H9 (cell line): ENCODE results near the gene ADAMTS16. TPM values are rescaled to one million over a fixed set of nuclear protein-coding genes. Genes with fewer than 3 reads are reported as not detected.

ENCODE experiments used
- DNase-seq: peaks from one replicate; pipeline ENCODE4 v3.0.0-alpha.2; 2017
- H2AFZ ChIP-seq: one replicate; pipeline ENCODE4 v1.6.1; 2013; ENCODE audit warnings: mild to moderate bottlenecking, low read length, control low read depth, moderate library complexity
- H2AK5ac ChIP-seq: 2 replicates; pipeline ENCODE4 v1.6.1; 2013; ENCODE audit warnings: low read length, control low read depth, mixed read lengths; ENCODE audit not compliant: insufficient read length
- H2BK120ac ChIP-seq: one replicate; pipeline ENCODE4 v1.6.1; 2013; ENCODE audit warnings: low read depth, mild to moderate bottlenecking, low read length, control low read depth, inconsistent platforms; ENCODE audit not compliant: poor library complexity, severe bottlenecking
- H2BK12ac ChIP-seq: 2 replicates; pipeline ENCODE4 v1.6.1; 2013; ENCODE audit warnings: low read length, control low read depth, mixed read lengths, low read depth; ENCODE audit not compliant: insufficient read length
- H2BK15ac ChIP-seq: 2 replicates; pipeline ENCODE4 v1.6.1; 2013; ENCODE audit warnings: low read depth, low read length, control low read depth
- H2BK20ac ChIP-seq: one replicate; pipeline ENCODE4 v1.6.1; 2013; ENCODE audit warnings: low read depth, mild to moderate bottlenecking, low read length, control low read depth, inconsistent platforms; ENCODE audit not compliant: poor library complexity, severe bottlenecking
- H2BK5ac ChIP-seq: 2 replicates; pipeline ENCODE4 v1.6.1; 2013; ENCODE audit warnings: low read length, control low read depth, mixed read lengths; ENCODE audit not compliant: insufficient read length
- H3K14ac ChIP-seq: 2 replicates; pipeline ENCODE4 v1.6.1; 2013; ENCODE audit warnings: low read length, control low read depth; ENCODE audit not compliant: insufficient read depth
- H3K18ac ChIP-seq: 2 replicates; pipeline ENCODE4 v1.6.1; 2013; ENCODE audit warnings: low read depth, mild to moderate bottlenecking, mixed read lengths, low read length, control low read depth; ENCODE audit not compliant: insufficient read length
- H3K23ac ChIP-seq: 2 replicates; pipeline ENCODE4 v1.6.1; 2013; ENCODE audit warnings: low read length, control low read depth, mixed read lengths, low read depth; ENCODE audit not compliant: insufficient read length
- H3K23me2 ChIP-seq: 2 replicates; pipeline ENCODE4 v1.6.1; 2013; ENCODE audit warnings: low read depth, mild to moderate bottlenecking, mixed read lengths, low read length, control low read depth; ENCODE audit not compliant: insufficient read length, poor library complexity, severe bottlenecking
- H3K27ac ChIP-seq: 2 replicates; pipeline ENCODE4 v1.5.1; 2013; ENCODE audit warnings: low read length, control low read depth, mixed read lengths, low read depth; ENCODE audit not compliant: insufficient read length
- H3K27me3 ChIP-seq: 2 replicates; pipeline ENCODE4 v1.6.1; 2013; ENCODE audit warnings: low read length, control low read depth, inconsistent platforms; ENCODE audit not compliant: insufficient read depth
- H3K4ac ChIP-seq: 2 replicates; pipeline ENCODE4 v1.6.1; 2013; ENCODE audit warnings: low read depth, mild to moderate bottlenecking, control low read depth, inconsistent platforms, low read length, moderate library complexity
- H3K4me1 ChIP-seq: 2 replicates; pipeline ENCODE4 v1.6.1; 2013; ENCODE audit warnings: low read length, control low read depth, inconsistent platforms; ENCODE audit not compliant: insufficient read depth
- H3K4me2 ChIP-seq: 2 replicates; pipeline ENCODE4 v1.6.1; 2013; ENCODE audit warnings: low read length, control low read depth, mixed read lengths; ENCODE audit not compliant: insufficient read length, insufficient read depth
- H3K56ac ChIP-seq: 2 replicates; pipeline ENCODE4 v1.6.1; 2013; ENCODE audit warnings: low read depth, mild to moderate bottlenecking, mixed read lengths, low read length, control low read depth; ENCODE audit not compliant: insufficient read length
- H3K79me1 ChIP-seq: 2 replicates; pipeline ENCODE4 v1.6.1; 2013; ENCODE audit warnings: low read depth, mild to moderate bottlenecking, moderate library complexity, low read length, control low read depth, inconsistent platforms; ENCODE audit not compliant: insufficient read depth, poor library complexity, severe bottlenecking
- H3K79me2 ChIP-seq: 2 replicates; pipeline ENCODE4 v1.6.1; 2013; ENCODE audit warnings: low read length, control low read depth, inconsistent platforms; ENCODE audit not compliant: insufficient read depth
- H3K9ac ChIP-seq: 2 replicates; pipeline ENCODE4 v1.6.1; 2013; ENCODE audit warnings: low read length, control low read depth, mixed read lengths; ENCODE audit not compliant: insufficient read length; ENCODE audit errors: extremely low read depth
- H3K9me3 ChIP-seq: one replicate; pipeline ENCODE4 v1.6.1; 2013; ENCODE audit warnings: low read depth, low read length, inconsistent platforms; ENCODE audit not compliant: control insufficient read depth
- H3T11ph ChIP-seq: one replicate; pipeline ENCODE4 v1.6.1; 2013; ENCODE audit warnings: mild to moderate bottlenecking, low read length, control low read depth, inconsistent platforms
- H4K20me1 ChIP-seq: one replicate; pipeline ENCODE4 v1.6.1; 2013; ENCODE audit not compliant: control insufficient read depth, insufficient read length, insufficient read depth
- H4K5ac ChIP-seq: 2 replicates; pipeline ENCODE4 v1.6.1; 2013; ENCODE audit warnings: low read depth, mild to moderate bottlenecking, mixed read lengths, low read length, control low read depth; ENCODE audit not compliant: insufficient read length
- H4K8ac ChIP-seq: replicated peaks from 2 replicates; pipeline ENCODE4 v1.6.1; 2013; ENCODE audit warnings: low read length, control low read depth, mixed read lengths, low read depth; ENCODE audit not compliant: insufficient read length
- H4K91ac ChIP-seq: 2 replicates; pipeline ENCODE4 v1.6.1; 2013; ENCODE audit warnings: low read depth, mild to moderate bottlenecking, moderate library complexity, mixed read lengths, low read length, control low read depth; ENCODE audit not compliant: insufficient read length
- H3K27ac Mint-ChIP-seq, 3 experiments: 2 replicates in 2 of 3; 3 replicates in 1 of 3; pipeline ENCODE4 v1.8.0; 2020 to 2021; ENCODE audit warnings: mixed read lengths in 3 of 3, mild to moderate bottlenecking in 1 of 3, moderate library complexity in 1 of 3
- H3K27me3 Mint-ChIP-seq: 2 replicates; pipeline ENCODE4 v1.8.0; 2021; ENCODE audit warnings: low read depth, mild to moderate bottlenecking, moderate library complexity, mixed read lengths
- H3K36me3 Mint-ChIP-seq, 3 experiments: 2 replicates in 2 of 3; 3 replicates in 1 of 3; pipeline ENCODE4 v1.8.0; 2020 to 2021; ENCODE audit warnings: low read depth in 3 of 3, mixed read lengths in 3 of 3; ENCODE audit not compliant: insufficient read depth in 1 of 3
- H3K4me1 Mint-ChIP-seq, 2 experiments: 2 replicates each; pipeline ENCODE4 v1.8.0; 2020; ENCODE audit warnings: mixed read lengths in 2 of 2
- H3K4me3 Mint-ChIP-seq, 2 experiments: 2 replicates in 1 of 2; 3 replicates in 1 of 2; pipeline ENCODE4 v1.8.0; 2020 to 2021; ENCODE audit warnings: mild to moderate bottlenecking in 2 of 2, mixed read lengths in 2 of 2, moderate library complexity in 1 of 2
- H3K9me3 Mint-ChIP-seq, 2 experiments: 2 replicates in 1 of 2; 3 replicates in 1 of 2; pipeline ENCODE4 v1.8.0; 2020; ENCODE audit warnings: mild to moderate bottlenecking in 2 of 2, mixed read lengths in 2 of 2, moderate library complexity in 1 of 2
- WGBS: extraction: QIAGEN DNeasy Blood & Tissue Kit; methylation state at CpG from one replicate; pipeline ENCODE4 v1.1.7; 2013; ENCODE audit warnings: missing lambda C conversion rate, low lambda C conversion rate, mixed read lengths; ENCODE audit not compliant: insufficient read length; ENCODE audit errors: extremely low coverage; 5-methylcytosine and 5-hydroxymethylcytosine counted together
- total RNA-seq: library from RNA; stranded (reverse); gene quantifications from 2 replicates; pipeline ENCODE4 v1.2.1, GENCODE V29; 2021
- TF ChIP-seq, protein P1 (sequence below): fragments of 200-600 bp; sonication (generic); conservative IDR thresholded peaks from 3 replicates; pipeline ENCODE4 v1.8.0; 2021; ENCODE audit warnings: antibody characterized with exemption, mild to moderate bottlenecking

ADAMTS16 gene
- total RNA-seq, 1 experiment from 2014 or later, result 4.5 TPM

DNA sequence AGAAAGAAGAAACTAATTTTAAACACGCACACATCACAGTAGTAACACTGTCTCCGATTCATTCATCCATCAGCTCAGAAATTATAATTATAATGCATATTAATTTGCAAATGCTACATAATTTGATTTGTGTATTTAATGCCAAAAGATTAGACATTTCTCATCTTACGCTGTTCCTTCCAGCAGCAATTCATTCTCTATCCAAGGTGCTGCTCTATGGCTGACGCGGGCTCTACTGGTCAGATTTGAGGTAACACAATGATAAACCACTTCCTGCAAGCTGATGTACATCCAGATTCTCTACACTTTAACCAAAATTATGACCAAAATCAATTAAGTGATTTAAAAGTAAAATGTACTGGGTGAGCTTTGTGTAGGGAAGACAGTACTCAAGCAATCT is 204.5 kb downstream of the ADAMTS16 start:
- Mint-ChIP-seq H3K4me3 (no peak overlapping the region), H3K27ac (0 out of 7 replicates have a peak overlapping the region, but pooled peaks of 1 of the 3 experiments have one; percentile 19), H3K4me1 (peaks cover 25 to 27% of the 10 kb centered on the region in 2 experiments), H3K9me3 (no peaks in the 10 kb centered on the region; a peak in 1 of 5 replicates), H3K36me3 (no peaks in the 10 kb centered on the region; a peak in 1 of 7 replicates), H3K27me3 (no peaks in the 10 kb centered on the region)
- Histone ChIP-seq H3K79me2 (no peaks in the 10 kb centered on the region), H2BK120ac (no peak overlapping the region), H3K79me1 (no peaks in the 10 kb centered on the region), H3T11ph (no peak overlapping the region), H3K14ac (no peak overlapping the region), H2BK5ac (no peak overlapping the region), H4K5ac (no peak overlapping the region), H3K4ac (no peak overlapping the region), H3K56ac (no peak overlapping the region), H3K27me3 (no peaks in the 10 kb centered on the region), H2AFZ (no peak overlapping the region), H2BK20ac (no peak overlapping the region), H2BK15ac (no peak overlapping the region), H2AK5ac (no peak overlapping the region), H3K9ac (no peak overlapping the region), H4K20me1 (no peaks in the 10 kb centered on the region), H3K23ac (no peak overlapping the region), H3K4me1 (peaks cover 7% of the 10 kb centered on the region; the same call in 1 of the 2 replicates), H3K27ac (no peak overlapping the region), H2BK12ac (no peak overlapping the region), H3K23me2 (no peaks in the 10 kb centered on the region), H4K91ac (no peak overlapping the region), H3K4me2 (no peak overlapping the region), H4K8ac (no peak overlapping the region), H3K18ac (no peak overlapping the region), H3K9me3 (no peaks in the 10 kb centered on the region)
- TF ChIP-seq, protein P1, sequence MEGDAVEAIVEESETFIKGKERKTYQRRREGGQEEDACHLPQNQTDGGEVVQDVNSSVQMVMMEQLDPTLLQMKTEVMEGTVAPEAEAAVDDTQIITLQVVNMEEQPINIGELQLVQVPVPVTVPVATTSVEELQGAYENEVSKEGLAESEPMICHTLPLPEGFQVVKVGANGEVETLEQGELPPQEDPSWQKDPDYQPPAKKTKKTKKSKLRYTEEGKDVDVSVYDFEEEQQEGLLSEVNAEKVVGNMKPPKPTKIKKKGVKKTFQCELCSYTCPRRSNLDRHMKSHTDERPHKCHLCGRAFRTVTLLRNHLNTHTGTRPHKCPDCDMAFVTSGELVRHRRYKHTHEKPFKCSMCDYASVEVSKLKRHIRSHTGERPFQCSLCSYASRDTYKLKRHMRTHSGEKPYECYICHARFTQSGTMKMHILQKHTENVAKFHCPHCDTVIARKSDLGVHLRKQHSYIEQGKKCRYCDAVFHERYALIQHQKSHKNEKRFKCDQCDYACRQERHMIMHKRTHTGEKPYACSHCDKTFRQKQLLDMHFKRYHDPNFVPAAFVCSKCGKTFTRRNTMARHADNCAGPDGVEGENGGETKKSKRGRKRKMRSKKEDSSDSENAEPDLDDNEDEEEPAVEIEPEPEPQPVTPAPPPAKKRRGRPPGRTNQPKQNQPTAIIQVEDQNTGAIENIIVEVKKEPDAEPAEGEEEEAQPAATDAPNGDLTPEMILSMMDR, result no peak
- no CpG with 5 or more reads among the region's 5 CpGs for WGBS
- no peak for DNase-seq
